Measurements from ENCODE around the gene IFNE. TPM values are rescaled to one million over a fixed set of nuclear protein-coding genes. Genes with fewer than 3 reads are reported as not detected.

Gene IFNE
- total RNA-seq, 1 donor from 2014 or later = not detected

GRCh38 chr9:21516796-21517195 is 34.7 kb upstream of the IFNE start:
- Histone ChIP-seq H3K4me3 (no peak overlapping the region), H3K27ac (no peak overlapping the region), H3K27me3 (no peaks in the 10 kb centered on the region), H3K36me3 (no peaks in the 10 kb centered on the region), H3K4me1 (no peaks in the 10 kb centered on the region), H3K9me3 (no peaks in the 10 kb centered on the region)
- TF ChIP-seq CTCF (IDR thresholded peaks at IDR 0.05) = no peak
- DNase-seq (ENCODE audit: low spot score in 2 of 2) = no peak
- intact Hi-C loops (cut with DNase I) = no loop called here

- DNase-seq (ENCODE audit: low spot score in 2 of 2) = no peak
- no peaks in the 10 kb centered on the region for H3K9me3 ChIP-seq
- no peak overlapping the region for H3K27ac ChIP-seq
- no peaks in the 10 kb centered on the region for H3K27me3 ChIP-seq
- intact Hi-C loops (cut with DNase I) = no loop called here
- no peaks in the 10 kb centered on the region for H3K4me1 ChIP-seq
- H3K4me3 ChIP-seq = no peak overlapping the region
- no peak for TF ChIP-seq CTCF (IDR thresholded peaks at IDR 0.05)
- H3K36me3 ChIP-seq = no peaks in the 10 kb centered on the region
These were observed 31.3 kb upstream of the IFNE start for GRCh38 chr9:21513431-21513830.

GRCh38 chr9:21510806-21511205 is 28.7 kb upstream of the IFNE start:
- no peak overlapping the region for H3K27ac ChIP-seq
- no peak for DNase-seq (ENCODE audit: low spot score in 2 of 2)
- intact Hi-C loops (cut with DNase I) = no loop called here

GRCh38 chr9:21507483-21507790 is 25.3 kb upstream of the IFNE start:
- Histone ChIP-seq H3K27ac (no peak overlapping the region), H3K4me1 (no peaks in the 10 kb centered on the region), H3K27me3 (no peaks in the 10 kb centered on the region), H3K4me3 (no peak overlapping the region), H3K9me3 (no peaks in the 10 kb centered on the region), H3K36me3 (no peaks in the 10 kb centered on the region)
- DNase-seq (ENCODE audit: low spot score in 2 of 2) = no peak
- TF ChIP-seq CTCF (IDR thresholded peaks at IDR 0.05) = no peak
- intact Hi-C loops (cut with DNase I) = no loop called here

More at GRCh38 chr9:21510806-21511205, 28.7 kb upstream of the IFNE start:
- no peak for TF ChIP-seq CTCF (IDR thresholded peaks at IDR 0.05)
- Histone ChIP-seq H3K27me3 (no peaks in the 10 kb centered on the region), H3K9me3 (no peaks in the 10 kb centered on the region), H3K4me1 (no peaks in the 10 kb centered on the region), H3K4me3 (no peak overlapping the region), H3K36me3 (no peaks in the 10 kb centered on the region)

- H3K27ac ChIP-seq = no peak overlapping the region
- no peak for DNase-seq (ENCODE audit: low spot score in 2 of 2)
- H3K36me3 ChIP-seq = no peaks in the 10 kb centered on the region
- no peak for TF ChIP-seq CTCF (IDR thresholded peaks at IDR 0.05)
- H3K9me3 ChIP-seq = no peaks in the 10 kb centered on the region
- no peaks in the 10 kb centered on the region for H3K4me1 ChIP-seq
- no peak overlapping the region for H3K4me3 ChIP-seq
- H3K27me3 ChIP-seq = no peaks in the 10 kb centered on the region
- intact Hi-C loops (cut with DNase I) = no loop called here
These were observed 24.7 kb upstream of the IFNE start for GRCh38 chr9:21506626-21507482.
